PFSK-1 (cell line): ENCODE data around the gene GGA1.

Experiments used
- FOXP2 ChIP-seq: optimal IDR thresholded peaks from 2 replicates; pipeline ENCODE3; 2011; ENCODE audit warnings: borderline replicate concordance, control low read depth, inconsistent platforms; ENCODE audit not compliant: insufficient read depth; ENCODE audit errors: extremely low read length, extremely low read depth
- POLR2AphosphoS5 ChIP-seq: IDR thresholded peaks from 2 replicates; pipeline ENCODE4 v1.6.1; 2012; ENCODE audit warnings: low read depth, mild to moderate bottlenecking, control low read depth, low read length, moderate library complexity
- REST ChIP-seq, 2 experiments: IDR thresholded peaks; 2 replicates each; pipeline versions ENCODE4 v1.6.1 to v1.8.0; 2011 to 2012; ENCODE audit warnings: low read depth in 2 of 2, low read length in 2 of 2, control low read depth in 1 of 2, inconsistent platforms in 1 of 2, mild to moderate bottlenecking in 1 of 2, moderate library complexity in 1 of 2; ENCODE audit not compliant: insufficient read depth in 1 of 2
- SIN3A ChIP-seq: IDR thresholded peaks from 2 replicates; pipeline ENCODE4 v1.6.1; 2012; ENCODE audit warnings: mild to moderate bottlenecking, low read length, moderate library complexity, borderline replicate concordance; ENCODE audit not compliant: insufficient read depth
- TAF1 ChIP-seq: IDR thresholded peaks from 2 replicates; pipeline ENCODE4 v1.6.1; 2012; ENCODE audit warnings: low read length, control low read depth, borderline replicate concordance; ENCODE audit not compliant: insufficient read depth

The GGA1 gene

GRCh38 chr22:37678372-37678771 is 69.7 kb downstream of the GGA1 start:
- TF ChIP-seq SIN3A = no peak
- TF ChIP-seq REST (IDR thresholded peaks at IDR 0.05; ENCODE audit: insufficient read depth in 1 of 2, low read depth in 2 of 2, low read length in 2 of 2) = no peak
- TF ChIP-seq POLR2AphosphoS5 = 0 out of 2 replicates have a peak, but pooled peaks have one; percentile 62

GRCh38 chr22:37679670-37680069 is 71.0 kb downstream of the GGA1 start:
- no peak for TF ChIP-seq POLR2AphosphoS5
- TF ChIP-seq REST (IDR thresholded peaks at IDR 0.05; ENCODE audit: insufficient read depth in 1 of 2, low read depth in 2 of 2, low read length in 2 of 2) = no peak
- no peak for TF ChIP-seq TAF1
- no peak for TF ChIP-seq SIN3A
- TF ChIP-seq FOXP2 = no peak

- TF ChIP-seq SIN3A (0 out of 2 replicates have a peak, but pooled peaks have one; percentile 46), FOXP2 (no peak), TAF1 (no peak), REST (IDR thresholded peaks at IDR 0.05; ENCODE audit: insufficient read depth in 1 of 2, low read depth in 2 of 2, low read length in 2 of 2) (no peak), POLR2AphosphoS5 (peak; percentile 88)
These were observed 71.7 kb downstream of the GGA1 start for GRCh38 chr22:37680191-37680851.

- TF ChIP-seq FOXP2 = no peak
- no peak for TF ChIP-seq SIN3A
- TF ChIP-seq POLR2AphosphoS5 = no peak; the same call in 1 of the 2 replicates
- TF ChIP-seq REST (IDR thresholded peaks at IDR 0.05; ENCODE audit: insufficient read depth in 1 of 2, low read depth in 2 of 2, low read length in 2 of 2) = no peak
- TF ChIP-seq TAF1 = no peak
These were observed 72.4 kb downstream of the GGA1 start for GRCh38 chr22:37681001-37681424.

- TF ChIP-seq TAF1 (no peak), FOXP2 (no peak), POLR2AphosphoS5 (no peak), SIN3A (no peak), REST (IDR thresholded peaks at IDR 0.05; ENCODE audit: insufficient read depth in 1 of 2, low read depth in 2 of 2, low read length in 2 of 2) (no peak)
These were observed 73.0 kb downstream of the GGA1 start for GRCh38 chr22:37681556-37682049.
